ENCODE results near the gene CYLD.

CYLD gene

DNA sequence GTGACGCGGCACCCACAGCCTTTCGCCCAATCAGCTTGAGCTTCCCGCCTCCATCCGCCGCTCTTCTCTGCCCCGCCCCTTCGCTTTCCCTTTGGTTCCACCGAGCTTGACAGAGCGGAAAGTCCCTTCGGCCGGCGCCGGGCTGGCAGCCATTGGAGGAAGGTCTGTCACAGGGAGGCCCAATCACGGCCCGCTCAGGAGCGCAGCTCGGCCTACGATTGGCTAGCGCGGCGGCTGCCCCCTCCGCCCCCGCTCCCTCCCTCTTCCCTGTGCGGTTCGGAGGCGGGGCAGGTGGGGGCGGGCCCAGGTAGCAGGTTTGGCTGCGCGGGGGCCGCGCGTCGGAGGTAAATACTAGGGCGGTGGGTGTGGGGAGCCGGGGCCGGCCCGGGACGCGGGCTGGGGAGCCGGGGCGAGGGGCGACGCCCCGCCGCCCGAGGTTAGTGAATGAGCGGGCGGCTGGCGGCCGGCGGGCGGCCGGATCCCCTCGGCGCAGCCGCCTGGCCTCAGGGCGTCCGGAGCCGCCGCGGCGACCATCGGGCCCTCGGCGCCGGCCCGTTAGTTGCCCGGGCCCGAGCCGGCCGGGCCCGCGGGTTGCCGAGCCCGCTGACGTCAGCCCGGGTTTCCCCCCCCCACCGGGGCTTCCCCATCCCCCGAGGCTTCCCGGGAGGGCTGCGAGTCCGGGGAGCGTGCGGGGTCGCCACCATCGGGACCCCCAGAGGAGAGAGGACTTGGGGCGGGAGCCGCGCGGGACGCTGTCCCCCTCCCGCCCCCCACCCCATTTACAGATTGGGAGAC, at the start of gene CYLD:
Gene CYLD (plus strand): TSS at position 306 of the 795 bp plus-strand sequence. CDS start 7,613 bp downstream, outside the sequence.
- no peak for TF ChIP-seq CTCF (IDR thresholded peaks at IDR 0.05; ENCODE audit: control insufficient read depth, insufficient read depth, low read depth, low read length, missing control alignments)
- peak; percentile 96 for DNase-seq (ENCODE audit: low read depth)
- peak within 1 kb of the TSS; percentile 99 for H3K4me3 ChIP-seq (ENCODE audit: control insufficient read depth, low read depth, low read length)

GRCh38 chr16:50692644-50692998, 49.3 kb upstream of the CYLD start:
- DNase-seq (ENCODE audit: low read depth): no peak
- no peak overlapping the region for H3K4me3 ChIP-seq (ENCODE audit: control insufficient read depth, low read depth, low read length)
- no peak for TF ChIP-seq CTCF (IDR thresholded peaks at IDR 0.05; ENCODE audit: control insufficient read depth, insufficient read depth, low read depth, low read length, missing control alignments)

DNA sequence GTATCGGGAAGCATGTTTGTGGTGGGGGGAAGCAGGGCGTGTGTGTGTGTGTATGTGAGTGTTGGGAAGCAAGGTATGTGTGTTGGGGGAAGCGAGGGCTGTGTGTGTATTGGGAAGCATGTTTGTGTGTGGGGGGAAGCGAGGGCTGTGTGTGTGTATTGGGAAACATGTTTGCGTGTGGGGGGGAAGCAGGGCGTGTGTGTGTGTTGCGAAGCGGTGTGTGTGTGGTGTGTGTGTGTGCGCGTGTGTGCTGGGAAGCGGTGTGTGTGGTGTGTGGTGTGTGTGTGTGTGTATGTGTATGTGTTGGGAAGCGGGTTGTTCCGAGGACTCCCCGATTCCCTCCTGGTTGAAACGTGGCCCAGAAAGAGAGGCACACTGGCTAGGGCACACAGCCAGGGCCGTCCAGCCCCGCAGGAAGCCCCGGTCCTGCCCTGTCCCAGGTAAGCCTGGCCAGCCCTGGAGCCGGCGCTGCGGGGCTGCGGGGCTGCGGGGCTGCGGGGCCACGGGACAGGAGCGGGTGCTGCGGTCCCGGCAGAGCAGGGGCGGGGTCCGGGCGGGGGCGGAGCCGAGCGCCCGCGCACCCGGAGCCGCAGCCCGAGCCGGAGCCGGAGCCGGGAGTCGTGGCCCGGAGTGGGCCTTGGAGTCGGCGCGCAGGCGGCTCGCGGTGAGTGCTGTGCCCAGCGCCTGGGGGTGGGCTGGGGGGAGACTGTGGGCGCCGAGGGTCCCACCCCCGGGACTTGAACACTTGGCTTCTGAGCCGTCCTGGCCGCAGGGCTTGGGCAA, 48.7 kb upstream of the CYLD start, which contains the start of gene NOD2:
Gene NOD2 (plus strand): TSS at position 608 of the 783 bp plus-strand sequence. CDS start 5,890 bp downstream, outside the sequence.
- no peak for TF ChIP-seq CTCF (IDR thresholded peaks at IDR 0.05; ENCODE audit: control insufficient read depth, insufficient read depth, low read depth, low read length, missing control alignments)
- no peak for DNase-seq (ENCODE audit: low read depth)

GRCh38 chr16:50694206-50694605, 47.7 kb upstream of the CYLD start:
- no peak overlapping the region for H3K4me3 ChIP-seq (ENCODE audit: control insufficient read depth, low read depth, low read length)
- TF ChIP-seq CTCF (IDR thresholded peaks at IDR 0.05; ENCODE audit: control insufficient read depth, insufficient read depth, low read depth, low read length, missing control alignments): no peak

More for the DNA sequence above, 48.7 kb upstream of the CYLD start, which contains the start of gene NOD2:
- H3K4me3 ChIP-seq (ENCODE audit: control insufficient read depth, low read depth, low read length): peak within 1 kb of the TSS; percentile 12; the same call in 1 of the 2 replicates

GRCh38 chr16:50695017-50696000, 46.6 kb upstream of the CYLD start:
- TF ChIP-seq CTCF (IDR thresholded peaks at IDR 0.05; ENCODE audit: control insufficient read depth, insufficient read depth, low read depth, low read length, missing control alignments): no peak
- H3K4me3 ChIP-seq (ENCODE audit: control insufficient read depth, low read depth, low read length): no peak overlapping the region
- no peak for DNase-seq (ENCODE audit: low read depth)

More at GRCh38 chr16:50694206-50694605, 47.7 kb upstream of the CYLD start:
- no peak for DNase-seq (ENCODE audit: low read depth)

GRCh38 chr16:50696126-50696525, 45.8 kb upstream of the CYLD start:
- no peak for DNase-seq (ENCODE audit: low read depth)
- TF ChIP-seq CTCF (IDR thresholded peaks at IDR 0.05; ENCODE audit: control insufficient read depth, insufficient read depth, low read depth, low read length, missing control alignments): no peak
- H3K4me3 ChIP-seq (ENCODE audit: control insufficient read depth, low read depth, low read length): no peak overlapping the region
